ENCODE results near the gene ADGRF3.

GRCh38 chr2:26387189-26387588 lies 40.6 kb upstream of the ADGRF3 start:
- TF ChIP-seq CTCF (IDR thresholded peaks at IDR 0.05) = no peak
- no peak for TF ChIP-seq ZFX (IDR thresholded peaks at IDR 0.05; ENCODE audit: borderline replicate concordance)
